Lung (tissue), 12 donors: ENCODE results near the gene TCFL5. TPM values are rescaled to one million over a fixed set of nuclear protein-coding genes. Genes with fewer than 3 reads are reported as not detected.

ENCODE experiments used
- ATAC-seq: fragments of 200-7000 bp; cut with Tn5 transposase; one replicate; pipeline ENCODE4 v1.9.1; 2020; ENCODE audit warnings: moderate number of reproducible peaks; ENCODE audit not compliant: insufficient read depth, low FRiP score
- DNase-seq, 3 donors: peaks; one replicate each; pipeline ENCODE4 v3.0.0-alpha.2; 2013 to 2017
- H3K27ac ChIP-seq, 2 donors: one replicate each; pipeline ENCODE4 v1.5.1; 2013; ENCODE audit warnings: mild to moderate bottlenecking in 2 of 2, moderate library complexity in 2 of 2, control low read depth in 1 of 2, inconsistent platforms in 1 of 2, low read depth in 1 of 2, low read length in 1 of 2
- H3K27me3 ChIP-seq, 3 donors: one replicate each; pipeline ENCODE4 v1.5.1; 2013; ENCODE audit warnings: low read length in 2 of 3; ENCODE audit not compliant: control insufficient read depth in 3 of 3, insufficient read depth in 3 of 3
- H3K36me3 ChIP-seq, 4 donors: one replicate each; pipeline ENCODE4 v1.5.1; 2013; ENCODE audit warnings: low read length in 4 of 4, mild to moderate bottlenecking in 1 of 4, moderate library complexity in 1 of 4; ENCODE audit not compliant: control insufficient read depth in 4 of 4, insufficient read depth in 4 of 4
- H3K4me1 ChIP-seq, 5 donors: one replicate each; pipeline ENCODE4 v1.5.1; 2013; ENCODE audit warnings: low read length in 5 of 5, mild to moderate bottlenecking in 2 of 5, moderate library complexity in 1 of 5; ENCODE audit not compliant: control insufficient read depth in 5 of 5, insufficient read depth in 5 of 5
- H3K4me3 ChIP-seq: one replicate; pipeline ENCODE4 v1.5.1; 2013; ENCODE audit warnings: mild to moderate bottlenecking, control low read depth, moderate library complexity
- H3K9ac ChIP-seq, 2 donors: one replicate each; pipeline ENCODE4 v1.5.1; 2013; ENCODE audit warnings: low read length in 2 of 2, control low read depth in 1 of 2; ENCODE audit not compliant: insufficient read depth in 1 of 2
- H3K9me3 ChIP-seq, 4 donors: one replicate each; pipeline ENCODE4 v1.5.1; 2013; ENCODE audit warnings: low read length in 3 of 4, mild to moderate bottlenecking in 1 of 4, moderate library complexity in 1 of 4; ENCODE audit not compliant: control insufficient read depth in 4 of 4, insufficient read depth in 3 of 4
- CTCF ChIP-seq: IDR thresholded peaks from 2 replicates; pipeline ENCODE4 v1.5.1; 2012; ENCODE audit warnings: mild to moderate bottlenecking; ENCODE audit errors: control extremely low read depth, extremely low read depth
- WGBS, 2 donors: extraction: QIAGEN DNeasy Blood & Tissue Kit; methylation state at CpG; one replicate each; pipeline ENCODE4 v1.1.7; 2013; 5-methylcytosine and 5-hydroxymethylcytosine counted together
- polyA plus RNA-seq, 2 donors: library from polyadenylated mRNA; stranded (reverse); fragments of 200-250 nt; gene quantifications; one replicate each; pipeline ENCODE4 v1.2.1, GENCODE V29; 2013
- total RNA-seq, 2 donors: library from RNA; depleted of rRNA in 1 of 2; stranded (reverse); fragments of >200 nt in 1 of 2; gene quantifications; one replicate each; pipeline ENCODE4 v1.2.1, GENCODE V29; 2014 to 2021
- donor health status: control.
- donor health status: control.
- donor health status: Bipolar disorder and iron deficiency.
- donor health status: healthy.
- donor health status: DM: yes; HTN: yes; CAD: no.

The TCFL5 gene
- total and polyA plus RNA-seq, 4 donors, result 3.8 to 8.6 (median 6.1) TPM

- 92 to 97% methylated on average over 7 of the region's 7 CpGs for WGBS, 2 donors
- ATAC-seq (no peak), DNase-seq (no peak)
- Histone ChIP-seq H3K4me3 (no peak overlapping the region), H3K36me3 (peaks cover 41 to 68% (median 49%) of the 10 kb centered on the region in 4 donors), H3K27me3 (no peaks in the 10 kb centered on the region), H3K9me3 (peaks cover 0 to 2% (median 0%) of the 10 kb centered on the region in 4 donors), H3K4me1 (no peaks in the 10 kb centered on the region), H3K9ac (no peak overlapping the region), H3K27ac (no peak overlapping the region)
- TF ChIP-seq CTCF, result no peak
Observed at GRCh38 chr20:62890444-62890843, 28.8 kb upstream of the TCFL5 start.

DNA sequence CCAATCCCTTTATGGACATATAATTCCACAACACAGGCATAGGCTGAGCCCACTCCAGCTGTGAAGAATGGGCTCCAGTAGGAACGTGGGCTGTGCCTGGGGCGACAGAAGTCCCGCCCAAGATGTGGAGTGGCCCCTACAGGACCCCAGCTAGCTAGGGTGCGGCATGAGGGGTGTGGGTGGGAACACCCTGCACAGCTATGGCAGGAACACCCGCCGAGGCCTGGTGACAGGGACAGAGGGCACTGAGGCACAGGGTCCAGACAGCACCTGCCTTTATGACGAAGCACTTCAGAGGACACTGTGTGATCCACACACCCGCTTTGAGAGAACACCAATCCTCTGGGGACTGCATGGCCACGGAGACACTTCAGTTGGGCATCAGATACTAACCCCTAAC lies 28.2 kb upstream of the TCFL5 start:
- Histone ChIP-seq H3K9me3 (peaks cover 0 to 2% (median 0%) of the 10 kb centered on the region in 4 donors), H3K27ac (no peak overlapping the region), H3K4me3 (no peak overlapping the region), H3K27me3 (no peaks in the 10 kb centered on the region), H3K9ac (no peak overlapping the region), H3K36me3 (peaks cover 41 to 63% (median 48%) of the 10 kb centered on the region in 4 donors), H3K4me1 (no peaks in the 10 kb centered on the region)
- DNase-seq (no peak), ATAC-seq (no peak)
- WGBS, 2 donors, result 95 to 97% methylated on average over 9 of the region's 9 CpGs
- no peak for TF ChIP-seq CTCF

DNA sequence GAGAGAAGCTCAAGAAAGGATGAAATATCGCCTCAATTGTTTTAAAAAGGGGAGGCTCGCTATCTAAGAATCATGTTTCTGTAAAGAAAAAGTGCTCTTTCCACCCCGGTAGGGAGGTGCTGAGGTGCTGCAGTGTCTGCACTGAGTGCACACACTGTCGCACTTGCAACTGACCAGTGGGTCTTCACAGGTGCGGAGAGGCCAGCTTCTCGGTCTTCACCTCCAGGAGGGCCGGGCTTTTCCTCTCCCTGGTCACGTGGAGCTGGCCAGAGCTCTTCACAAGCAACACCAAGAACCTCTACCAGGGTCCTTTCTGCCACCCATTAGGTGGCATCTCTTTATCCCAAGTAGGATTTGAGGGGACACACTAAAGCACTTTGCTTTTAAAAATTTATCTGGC lies 27.8 kb upstream of the TCFL5 start:
- WGBS, 2 donors, result 93 to 94% methylated on average over 8 of the region's 8 CpGs
- Histone ChIP-seq H3K27me3 (no peaks in the 10 kb centered on the region), H3K9me3 (peaks cover 0 to 2% (median 0%) of the 10 kb centered on the region in 4 donors), H3K36me3 (peaks cover 36 to 63% (median 45%) of the 10 kb centered on the region in 4 donors), H3K9ac (no peak overlapping the region), H3K4me3 (no peak overlapping the region), H3K27ac (no peak overlapping the region), H3K4me1 (no peaks in the 10 kb centered on the region)
- no peak for TF ChIP-seq CTCF
- ATAC-seq, result no peak
- DNase-seq, result no peak

- peaks cover 0 to 2% (median 0%) of the 10 kb centered on the region in 4 donors for H3K9me3 ChIP-seq
- ATAC-seq (no peak), DNase-seq (no peak)
- H3K36me3 ChIP-seq, result peaks cover 31 to 58% (median 41%) of the 10 kb centered on the region in 4 donors
- no peaks in the 10 kb centered on the region for H3K4me1 ChIP-seq
- WGBS, 2 donors, result 94 to 97% methylated on average over 17 of the region's 17 CpGs
- no peak overlapping the region for H3K27ac ChIP-seq
- no peak overlapping the region for H3K4me3 ChIP-seq
- TF ChIP-seq CTCF, result no peak
- H3K27me3 ChIP-seq, result no peaks in the 10 kb centered on the region
- H3K9ac ChIP-seq, result no peak overlapping the region
Observed at GRCh38 chr20:62888910-62889309, 27.3 kb upstream of the TCFL5 start.
